Stimulated activated CD4-positive, alpha-beta T cell treated with anti-CD3 and anti-CD28 coated beads, Interleukin-1b, Interleukin-23, amount 100 ng/mL, for 48 hours (primary cell): ENCODE data around the gene KRTAP12-3.
"Not testable (repeated sequence)": the region's sequence is repeated elsewhere in the genome, so short reads cannot be mapped to it uniquely, and the experiment has no call there.

Experiments used
- DNase-seq: peaks from one replicate; pipeline ENCODE4 v3.0.0-alpha.2; 2020

KRTAP12-3 gene

DNA sequence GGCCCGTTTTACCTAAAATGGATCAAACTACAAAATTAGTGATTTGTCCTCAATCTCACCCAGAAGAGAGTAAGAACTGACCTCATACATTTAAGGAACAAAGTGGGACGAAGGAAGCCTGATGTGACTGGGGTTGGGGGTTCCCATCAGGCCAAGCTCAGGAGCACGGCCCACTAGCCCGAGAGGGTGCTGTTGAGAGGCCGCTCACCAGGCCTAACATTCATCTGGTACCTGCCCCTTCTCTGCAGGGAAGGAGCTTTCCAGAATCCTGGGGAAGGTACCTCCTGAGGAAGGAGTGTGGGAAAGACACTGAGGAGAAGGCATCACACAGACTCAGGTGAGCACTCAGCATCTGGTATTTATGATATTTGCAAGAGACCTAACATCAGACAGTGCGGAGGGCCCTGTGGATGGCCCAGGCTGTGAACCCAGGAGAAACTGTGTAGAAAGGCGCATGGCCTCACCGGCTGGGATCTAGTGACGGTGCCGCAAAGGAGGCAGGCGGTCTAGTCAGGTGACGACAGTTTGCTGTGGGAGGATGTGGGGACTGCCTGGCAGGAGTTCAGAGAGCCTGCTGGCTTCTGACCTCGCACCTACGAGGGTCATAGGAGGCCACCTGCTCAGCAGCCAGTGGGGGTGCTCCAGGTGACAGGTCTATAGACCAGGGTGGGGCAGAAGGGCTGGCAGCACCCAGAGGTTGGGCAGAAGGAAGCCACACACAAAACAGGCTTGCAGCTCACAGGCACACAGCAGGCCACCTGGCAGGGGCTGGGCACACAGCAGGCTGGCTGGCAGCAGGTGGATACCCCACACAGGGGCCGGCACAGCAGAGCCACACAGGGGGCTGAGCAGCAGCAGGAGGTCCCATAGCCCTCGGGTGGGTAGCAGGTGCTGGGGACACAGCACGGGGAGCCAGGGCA lies 3.8 kb upstream of the KRTAP12-3 start:
- no peak for DNase-seq

DNA sequence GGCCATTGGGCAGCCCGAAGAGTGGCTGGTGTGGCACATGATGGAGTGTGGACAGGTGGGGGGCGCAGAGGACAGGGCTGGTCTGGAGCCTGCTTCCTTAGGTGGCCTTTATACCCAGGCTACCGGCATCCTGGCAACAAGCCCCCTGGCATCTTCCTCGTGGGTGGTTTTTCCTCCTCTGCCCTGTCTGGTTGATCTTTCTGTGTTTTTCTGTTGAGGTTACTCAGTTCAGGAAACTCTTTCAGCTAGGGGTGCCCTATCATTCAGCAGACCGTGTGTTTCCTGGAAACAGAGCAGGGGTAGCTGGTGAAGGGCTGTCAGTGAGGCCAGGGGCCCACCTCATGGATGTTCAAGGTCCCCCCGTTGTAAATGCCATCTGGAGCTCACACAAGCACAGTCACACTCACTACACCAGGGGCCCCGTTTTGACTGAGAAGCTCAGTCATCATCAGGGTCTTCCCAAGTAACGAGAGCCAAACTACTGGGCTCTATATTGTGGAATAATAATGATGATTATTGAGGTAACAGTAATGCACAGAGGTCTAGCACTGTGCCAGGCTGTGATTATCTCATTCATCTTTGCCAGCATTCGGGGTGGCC lies 3.1 kb upstream of the KRTAP12-3 start, which contains the start of gene KRTAP12-4:
KRTAP12-4 (minus strand) TSS at position 84 of the 600 bp plus-strand sequence; CDS start at position 39, 45 bp downstream.
- DNase-seq: no peak

DNA sequence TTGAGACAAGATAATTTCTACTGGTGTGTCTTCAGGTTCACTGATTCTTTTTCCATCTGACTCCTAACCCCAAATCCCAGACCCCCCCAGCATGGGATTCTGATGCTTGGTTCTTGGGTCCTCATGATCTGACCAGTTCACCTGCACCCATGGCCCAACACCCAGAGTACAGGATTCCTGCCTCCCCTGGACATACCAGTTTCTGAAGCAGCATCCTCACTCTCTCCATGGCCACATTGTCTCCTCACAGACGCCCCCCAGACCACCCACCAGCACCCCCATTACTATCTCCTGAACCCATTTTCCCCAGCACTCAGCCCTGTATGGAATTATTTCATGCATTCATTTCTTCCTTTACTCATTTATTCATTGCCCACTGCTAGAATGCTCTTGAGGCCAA lies 864 bp upstream of the KRTAP12-3 start:
- DNase-seq: no peak

DNA sequence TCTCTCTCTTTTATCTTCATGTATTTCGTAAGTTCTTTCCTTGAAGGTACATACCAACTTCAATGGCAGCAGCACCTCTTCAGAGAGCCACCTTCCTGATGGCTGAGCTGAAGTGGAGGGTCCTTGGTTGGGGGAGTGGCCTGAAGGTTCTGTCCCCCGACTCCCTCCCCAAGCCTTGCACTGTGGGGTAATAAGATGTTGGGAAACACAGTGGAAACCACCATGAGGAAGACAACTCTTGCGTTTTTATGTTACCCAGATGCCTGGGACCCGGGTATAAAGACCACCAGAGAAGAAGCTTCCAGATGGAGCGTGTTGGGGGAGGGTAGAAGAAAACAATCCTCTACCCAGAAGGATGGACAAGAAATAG lies 794 bp downstream of the KRTAP12-3 start:
- DNase-seq: no peak

DNA sequence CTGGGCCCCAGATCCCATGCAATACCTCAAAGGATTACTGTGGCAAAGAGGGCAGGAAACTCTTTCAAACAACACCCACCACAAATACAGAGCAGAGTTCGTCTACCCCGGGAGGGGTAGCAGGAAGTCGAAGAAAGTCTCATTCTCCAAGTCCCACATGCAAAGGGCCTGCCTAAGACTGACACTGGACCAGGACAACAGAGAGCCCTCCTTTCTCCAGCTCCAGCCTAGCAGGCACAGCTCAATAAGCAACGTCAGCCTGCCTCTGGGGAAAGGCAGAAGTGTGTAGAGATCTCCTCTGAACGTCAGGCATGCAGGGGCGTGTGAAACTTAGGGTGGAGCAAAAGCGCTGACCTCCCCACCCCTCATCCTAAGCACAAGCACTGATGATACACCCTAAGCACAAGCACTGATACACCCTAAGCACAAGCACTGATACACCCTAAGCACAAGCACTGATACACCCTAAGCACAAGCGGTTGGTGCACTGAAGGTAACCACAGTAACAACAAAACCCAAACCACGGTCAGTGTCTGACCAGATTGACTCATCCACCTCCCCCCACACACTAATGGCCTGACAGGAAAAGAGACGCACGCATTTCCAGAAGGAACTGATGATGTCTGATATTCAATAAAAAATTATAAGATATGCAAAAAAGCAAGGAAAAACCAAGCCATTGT lies 1.3 kb downstream of the KRTAP12-3 start:
- no peak for DNase-seq

DNA sequence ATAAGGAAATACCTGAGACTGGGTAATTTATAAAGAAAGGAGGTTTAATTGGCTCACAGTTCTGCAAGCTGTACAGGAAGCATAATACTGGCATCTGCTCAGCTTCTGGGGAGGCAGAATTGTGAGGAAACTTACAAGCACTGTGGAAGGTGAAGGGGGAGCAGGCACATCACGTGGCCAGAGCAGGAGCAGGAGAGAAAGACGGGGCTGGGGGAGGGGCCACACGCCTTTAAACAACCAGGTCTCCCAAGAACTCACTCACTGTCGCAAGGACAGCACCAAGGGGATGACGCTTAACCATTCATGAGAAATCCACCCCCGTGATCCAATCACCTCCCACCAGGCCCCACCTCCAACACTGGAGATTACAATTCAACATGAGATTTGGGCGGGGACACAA lies 3.8 kb downstream of the KRTAP12-3 start:
- not testable (repeated sequence) for DNase-seq

DNA sequence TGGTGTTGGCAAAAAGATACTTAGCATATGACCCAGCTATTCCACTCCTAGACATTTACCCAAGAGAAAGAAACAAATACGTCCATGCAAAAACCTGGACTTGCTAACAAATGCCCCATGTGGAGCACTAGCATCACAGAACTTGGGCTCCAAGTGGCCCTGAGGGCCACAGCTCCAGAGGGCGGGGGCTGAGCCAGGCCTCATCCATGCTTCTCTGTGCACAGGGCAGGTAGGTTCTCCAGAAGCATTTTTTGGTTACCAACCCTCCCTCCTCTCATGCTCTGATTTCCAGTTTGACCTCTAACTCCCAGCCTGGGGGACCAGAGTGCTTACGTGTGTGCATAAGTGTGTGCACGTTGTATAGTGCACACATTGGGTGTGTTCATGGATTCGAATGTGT lies 7.0 kb downstream of the KRTAP12-3 start:
- DNase-seq: no peak

DNA sequence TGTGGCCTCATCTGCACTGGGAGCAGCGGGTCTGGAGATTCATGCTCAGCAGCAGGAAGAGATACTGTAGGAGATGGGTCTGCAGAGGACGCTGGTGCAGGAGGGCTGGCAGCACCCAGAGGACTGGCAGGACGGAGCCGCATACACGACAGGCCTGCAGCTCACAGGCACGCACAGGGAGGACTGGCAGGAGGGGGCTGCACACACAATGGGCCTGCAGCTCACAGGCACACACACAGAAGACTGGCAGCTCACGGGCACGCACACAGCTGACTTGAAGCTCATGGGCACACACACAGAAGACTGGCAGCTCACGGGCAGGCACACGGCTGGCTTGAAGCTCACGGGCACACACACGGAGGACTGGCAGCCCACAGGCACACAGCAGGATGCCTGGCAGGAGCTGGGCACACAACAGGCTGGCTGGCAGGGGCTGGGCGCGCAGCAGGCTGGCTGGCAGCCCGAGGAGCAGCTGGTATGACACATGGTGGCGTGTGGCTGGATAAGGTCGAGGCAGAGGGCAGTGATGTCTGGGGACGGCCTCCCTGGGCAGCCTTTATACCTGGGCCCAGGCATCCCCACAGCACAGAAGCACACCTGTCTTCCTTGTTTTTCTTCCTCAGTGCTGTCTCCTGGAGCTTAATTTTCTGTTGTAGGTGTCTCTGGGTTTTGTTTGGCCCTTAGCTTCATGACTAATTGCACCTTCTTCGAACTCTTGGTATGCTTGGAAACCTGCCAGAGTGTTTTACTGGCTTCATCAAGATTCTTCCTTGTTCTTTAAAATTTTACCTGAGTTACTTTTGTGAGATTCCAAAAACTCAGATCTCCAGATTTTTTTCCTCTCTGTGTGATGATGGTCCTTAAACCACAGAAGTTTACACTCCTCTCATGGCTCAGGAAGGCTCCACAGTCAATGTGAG lies 8.9 kb downstream of the KRTAP12-3 start, which contains the start of gene KRTAP12-2:
KRTAP12-2 (minus strand) TSS at position 527 of the 920 bp plus-strand sequence; CDS start at position 486, 41 bp downstream.
- no peak for DNase-seq

DNA sequence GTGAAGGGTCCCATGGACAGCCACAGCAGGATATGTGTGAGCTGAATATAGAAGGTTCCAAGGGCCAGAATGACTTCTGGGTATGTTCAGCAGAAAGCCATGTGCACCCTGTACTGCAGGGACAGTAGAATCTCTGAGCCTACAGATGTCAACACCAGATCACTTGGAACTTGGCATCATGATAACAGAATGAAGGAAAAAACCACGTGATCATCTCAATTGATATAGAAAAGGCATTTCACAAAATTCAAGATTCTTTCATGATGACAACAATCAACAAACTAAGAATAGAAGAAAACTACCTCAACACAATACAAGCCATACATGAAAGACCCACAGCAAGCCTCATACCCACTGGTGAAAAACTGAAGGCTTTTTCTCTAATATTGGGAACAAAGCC lies 9.9 kb downstream of the KRTAP12-3 start:
- no peak for DNase-seq

DNA sequence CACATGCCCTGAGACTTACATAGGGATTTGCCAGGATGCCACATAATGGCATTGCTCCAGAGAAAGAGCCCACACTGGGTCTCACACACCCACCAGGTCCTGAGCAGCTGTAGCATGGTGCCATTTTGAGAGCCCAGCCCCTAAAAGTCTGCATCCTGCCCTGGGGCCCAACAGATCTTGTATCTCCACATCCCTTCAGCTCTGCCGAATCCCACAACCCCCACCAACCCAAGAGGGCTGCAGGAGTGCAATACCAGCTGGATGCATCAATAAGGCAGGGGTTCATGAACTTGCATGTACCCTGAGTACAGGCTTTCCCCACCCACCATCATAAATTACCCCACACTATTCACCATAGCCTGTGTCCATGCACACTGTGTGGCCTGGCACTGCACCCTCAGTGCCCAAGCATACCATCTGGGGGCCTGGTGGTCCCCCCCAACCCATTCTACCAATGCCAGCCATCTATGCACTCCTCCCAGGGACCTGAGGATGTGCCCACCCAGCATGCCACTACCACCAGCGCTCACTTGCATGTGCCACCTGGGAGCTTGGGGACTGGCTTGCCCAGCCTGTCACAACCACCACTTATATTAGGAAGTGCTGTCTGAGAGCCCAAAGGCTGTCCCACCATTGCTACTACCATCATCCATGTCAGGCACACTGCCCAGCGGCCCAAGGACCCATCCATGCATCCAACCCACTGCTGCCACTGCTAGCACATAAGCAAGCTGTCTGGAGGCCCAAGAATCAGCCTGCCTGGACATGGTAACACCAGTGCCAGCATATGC lies 13.1 kb downstream of the KRTAP12-3 start:
- no peak for DNase-seq

DNA sequence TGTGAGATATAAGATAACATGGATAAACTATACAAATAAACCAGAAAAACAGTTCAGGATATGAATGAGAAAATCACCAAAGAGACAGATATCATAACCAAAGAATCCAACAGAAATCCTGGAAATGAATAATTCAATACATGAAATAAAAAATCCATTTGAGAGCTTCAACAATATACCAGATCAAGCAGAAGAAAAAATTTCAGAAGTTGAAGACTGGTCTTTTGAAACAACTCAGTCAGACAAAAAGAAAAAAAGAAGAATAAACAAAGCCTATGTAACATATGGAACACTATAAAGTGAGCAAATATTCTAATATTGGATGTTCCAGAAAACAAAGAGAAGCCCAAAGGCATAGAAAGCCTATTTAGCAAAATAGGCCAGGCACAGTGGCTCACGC lies 14.2 kb downstream of the KRTAP12-3 start:
- DNase-seq: no peak

DNA sequence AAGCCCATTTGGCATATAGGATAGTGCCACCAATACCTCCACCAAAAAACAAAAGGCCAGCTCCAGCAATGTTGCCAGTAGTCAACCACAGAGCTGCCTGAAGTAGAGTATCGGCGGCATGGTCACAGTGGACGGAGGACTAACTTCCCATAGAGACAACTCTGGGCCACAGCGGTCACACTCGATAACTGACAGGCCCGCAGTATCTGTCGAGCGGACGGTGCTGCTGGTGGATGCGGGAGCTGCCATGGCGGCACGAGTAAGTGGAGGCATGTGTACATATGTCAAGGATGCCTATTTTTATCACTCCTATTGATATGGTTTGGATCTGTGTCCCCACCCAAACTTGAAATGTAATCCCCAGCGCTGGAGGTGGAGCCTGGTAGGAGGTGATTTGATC lies 20.1 kb downstream of the KRTAP12-3 start:
- no peak for DNase-seq

DNA sequence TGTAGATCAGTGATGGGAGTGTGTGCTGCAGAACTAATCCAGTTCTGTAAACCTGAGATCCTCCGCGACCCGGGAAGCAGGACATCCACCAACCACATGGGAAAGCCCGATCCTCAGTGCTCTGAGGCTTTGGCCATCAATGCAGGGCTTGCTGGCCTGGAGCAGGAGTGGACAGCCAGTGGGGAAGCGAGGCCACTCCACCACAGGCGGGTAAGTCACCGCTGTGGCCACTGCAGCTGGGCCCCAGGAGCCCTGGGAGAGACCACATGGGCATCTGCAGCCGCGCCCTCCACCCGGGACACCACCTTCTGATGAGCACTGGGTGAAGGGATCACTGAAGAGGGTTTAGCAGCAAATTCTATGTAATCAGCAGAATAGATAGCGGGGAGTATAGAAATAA lies 23.4 kb downstream of the KRTAP12-3 start:
- DNase-seq: no peak

DNA sequence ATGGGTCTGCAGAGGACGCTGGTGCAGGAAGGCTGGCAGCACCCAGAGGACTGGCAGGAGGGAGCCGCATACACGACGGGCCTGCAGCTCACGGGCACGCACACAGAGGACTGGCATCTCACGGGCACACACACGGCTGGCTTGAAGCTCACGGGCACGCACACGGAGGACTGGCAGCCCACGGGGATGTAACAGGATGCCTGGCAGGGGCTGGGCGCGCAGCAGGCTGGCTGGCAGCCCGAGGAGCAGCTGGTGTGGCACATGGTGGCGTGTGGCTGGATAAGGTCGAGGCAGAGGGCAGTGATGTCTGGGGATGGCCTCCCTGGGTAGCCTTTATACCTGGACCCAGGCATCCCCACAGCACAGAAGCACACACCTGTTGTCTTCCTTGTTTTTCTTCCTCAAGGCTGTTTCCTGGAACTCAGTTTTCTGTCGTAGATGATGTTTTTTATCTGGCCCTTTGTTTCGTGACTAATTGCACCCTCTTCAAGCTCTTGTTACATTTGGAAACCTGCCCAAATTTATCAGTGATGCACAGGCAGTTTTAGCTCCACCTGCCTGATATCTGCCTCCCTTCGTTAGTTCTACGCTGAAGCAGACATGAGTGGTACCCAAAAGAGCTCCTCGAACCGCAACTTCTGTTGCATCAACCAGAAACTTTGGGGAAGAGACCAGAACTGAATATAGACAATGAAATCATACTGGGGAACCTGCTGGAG lies 24.3 kb downstream of the KRTAP12-3 start, which contains the start of gene KRTAP12-1:
KRTAP12-1 (minus strand) TSS at position 303 of the 719 bp plus-strand sequence; CDS start at position 263, 40 bp downstream.
- no peak for DNase-seq

DNA sequence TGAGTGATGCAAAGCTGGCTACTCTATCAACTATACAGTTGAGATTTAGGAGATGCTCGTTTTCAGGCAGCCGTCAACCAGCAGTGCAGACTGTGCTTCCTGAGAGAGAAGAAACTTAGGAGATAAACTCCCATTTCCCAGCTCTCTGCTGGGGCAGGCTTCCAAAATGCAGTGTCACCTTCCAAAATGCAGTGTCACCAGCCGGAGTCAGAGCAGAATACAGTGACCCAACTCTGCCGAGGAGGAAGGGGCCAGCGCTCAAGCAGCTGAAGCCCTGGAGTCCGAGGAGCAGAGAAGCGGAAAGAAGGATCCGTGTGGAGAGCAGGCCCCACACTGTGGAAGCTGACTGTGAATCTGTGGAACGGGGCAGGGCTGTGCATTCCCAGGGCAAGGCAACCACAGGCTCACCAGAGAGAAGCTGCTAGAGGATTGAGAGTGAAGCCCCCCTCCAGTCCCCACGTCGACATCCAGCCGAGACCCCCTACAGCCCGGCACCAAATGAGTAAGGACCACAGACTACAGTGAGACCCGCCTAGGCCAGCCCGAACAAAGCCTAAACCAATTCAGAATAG lies 24.9 kb downstream of the KRTAP12-3 start:
- DNase-seq: no peak

DNA sequence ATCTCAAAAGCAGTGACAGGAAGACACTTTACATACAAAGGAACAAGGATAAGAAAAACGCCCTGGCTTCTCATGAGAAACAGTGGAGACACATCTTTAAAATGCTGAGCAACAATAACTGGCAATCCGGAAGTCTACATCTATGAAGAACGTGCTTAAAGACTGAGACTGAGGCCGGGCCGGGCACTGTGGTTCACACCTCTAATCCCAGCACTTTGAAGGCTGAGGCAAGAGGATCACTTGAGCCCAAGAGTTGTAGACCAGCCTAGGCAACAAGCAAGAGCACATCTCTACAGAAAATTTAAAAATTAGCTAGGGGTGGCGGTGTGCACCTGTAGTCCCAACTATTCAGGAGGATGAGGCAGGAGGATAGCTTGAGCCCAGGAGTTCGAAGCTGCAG lies 26.3 kb downstream of the KRTAP12-3 start:
- no peak for DNase-seq

DNA sequence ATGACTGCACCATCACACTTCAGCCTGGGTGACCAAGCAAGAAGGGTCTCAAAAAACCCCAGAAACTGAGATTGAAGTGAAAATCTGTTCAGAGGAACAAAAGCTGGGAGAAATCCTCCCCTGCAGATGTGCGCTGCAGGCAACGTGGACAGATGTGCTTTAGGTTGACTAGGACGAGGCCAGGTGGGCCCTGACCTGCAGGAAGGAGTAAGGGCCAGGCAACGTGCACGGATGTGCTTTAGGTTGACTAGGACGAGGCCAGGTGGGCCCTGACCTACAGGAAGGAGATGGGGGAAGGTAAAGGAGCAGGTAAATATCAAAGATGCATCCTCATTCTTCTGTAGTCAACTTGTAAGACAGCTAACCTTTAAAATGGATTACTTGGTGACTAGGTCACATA lies 26.8 kb downstream of the KRTAP12-3 start:
- DNase-seq: no peak

DNA sequence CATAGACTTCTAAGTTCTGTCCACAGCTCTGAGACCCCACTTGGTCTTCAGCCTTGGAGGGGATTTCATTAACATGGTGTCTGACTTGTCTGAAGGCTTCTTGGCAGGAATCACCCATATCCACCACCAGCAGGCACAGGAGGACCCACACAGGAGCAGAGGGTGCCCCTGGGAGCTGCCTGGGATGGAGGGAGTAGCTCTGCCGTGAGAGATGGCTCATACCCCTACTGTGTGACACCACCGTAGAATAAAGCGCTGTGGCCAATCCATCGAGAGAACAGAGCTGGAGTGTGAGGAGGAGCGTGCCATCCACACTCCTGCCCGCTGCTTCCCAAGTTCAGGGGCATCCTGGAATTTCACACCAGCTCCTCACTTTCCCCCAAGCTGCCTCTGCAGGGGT lies 27.3 kb downstream of the KRTAP12-3 start:
- not testable (repeated sequence) for DNase-seq

DNA sequence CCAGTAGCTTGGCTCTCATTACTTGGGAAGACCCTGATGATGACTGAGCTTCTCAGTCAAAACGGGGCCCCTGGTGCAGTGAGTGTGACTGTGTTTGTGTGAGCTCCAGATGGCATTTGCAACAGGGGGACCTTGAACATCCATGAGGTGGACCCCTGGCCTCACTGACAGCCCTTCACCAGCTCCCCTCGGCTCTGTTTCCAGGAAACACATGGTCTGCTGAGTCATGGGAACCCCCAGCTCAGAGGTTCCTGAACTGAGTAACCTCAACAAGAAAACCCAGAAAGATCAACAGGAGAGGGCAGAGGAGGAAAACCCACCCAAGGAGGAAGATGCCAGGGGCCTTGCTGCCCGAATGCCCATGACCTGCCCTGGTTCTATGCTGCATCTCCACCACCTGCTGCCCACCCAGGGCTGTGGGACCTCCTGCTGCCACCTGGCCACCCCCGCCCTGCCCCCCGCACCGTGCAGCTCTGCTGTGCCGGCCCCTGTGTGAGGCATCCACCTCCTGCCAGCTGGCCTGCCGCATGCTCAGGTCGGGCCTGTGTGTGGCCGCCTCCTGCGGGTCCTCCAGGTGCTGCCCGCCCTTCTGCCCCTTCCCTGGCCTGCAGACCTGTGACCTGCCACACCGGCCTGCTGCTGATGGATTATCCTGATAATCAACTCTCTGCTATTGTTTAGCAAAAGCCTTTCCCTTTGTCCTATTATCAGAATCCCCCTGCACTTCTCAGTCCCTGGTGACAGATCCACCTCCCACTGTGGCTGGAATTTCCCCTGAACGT lies 28.5 kb downstream of the KRTAP12-3 start:
- no peak for DNase-seq
